NCI-H2171 treated with DMSO at 0.1 percent for 48 hours (cell line): ENCODE results near the gene HSP90B1.
A peak's percentile ranks its signal among the peaks of the same experiment; 100 is the strongest.

Experiments used
- DNase-seq: peaks from one replicate; lab custom pipeline; 2025; lab: John Stamatoyannopoulos, UW

Gene HSP90B1

DNA sequence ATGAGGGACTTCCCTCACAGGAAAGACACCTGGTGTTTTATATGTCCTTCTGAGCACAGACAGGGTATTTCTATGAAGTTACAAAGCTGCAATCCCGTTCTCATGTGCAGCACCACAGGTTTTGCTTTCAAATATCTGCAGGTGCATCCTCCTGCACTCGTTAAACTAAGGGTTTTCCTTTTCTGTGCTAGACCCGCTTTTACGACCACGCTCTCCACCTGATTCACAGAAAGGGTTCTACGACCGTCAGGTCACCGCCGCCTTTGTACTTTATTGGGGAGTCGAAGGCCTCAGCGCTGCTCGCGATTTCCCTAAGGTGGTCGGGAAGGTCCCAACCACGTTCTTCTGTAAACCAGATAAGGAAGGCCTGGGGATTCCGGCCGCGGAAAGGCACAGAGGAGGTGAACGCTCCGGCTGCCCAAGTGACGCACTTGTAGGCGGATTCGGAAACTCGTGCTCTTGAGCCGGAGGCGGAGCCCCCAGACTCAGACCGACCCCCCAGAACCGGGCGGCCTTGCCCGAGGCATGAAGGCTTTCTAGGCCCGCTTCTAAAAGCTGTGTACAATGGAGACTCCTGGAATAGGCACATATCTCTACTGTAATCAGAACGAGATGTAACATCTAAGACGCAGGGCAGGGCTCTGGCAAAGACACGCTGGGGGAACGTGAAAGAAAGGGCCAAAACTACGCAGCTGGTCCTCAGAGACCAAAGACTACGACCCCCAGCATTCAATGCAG lies 995 bp upstream of the HSP90B1 start:
- DNase-seq = peak; percentile 97

DNA sequence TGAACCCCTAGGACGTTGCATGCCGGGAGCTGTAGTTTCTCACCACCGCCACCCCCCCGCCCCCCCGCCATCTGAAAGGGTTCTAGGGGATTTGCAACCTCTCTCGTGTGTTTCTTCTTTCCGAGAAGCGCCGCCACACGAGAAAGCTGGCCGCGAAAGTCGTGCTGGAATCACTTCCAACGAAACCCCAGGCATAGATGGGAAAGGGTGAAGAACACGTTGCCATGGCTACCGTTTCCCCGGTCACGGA lies 501 bp upstream of the HSP90B1 start:
- no peak for DNase-seq

DNA sequence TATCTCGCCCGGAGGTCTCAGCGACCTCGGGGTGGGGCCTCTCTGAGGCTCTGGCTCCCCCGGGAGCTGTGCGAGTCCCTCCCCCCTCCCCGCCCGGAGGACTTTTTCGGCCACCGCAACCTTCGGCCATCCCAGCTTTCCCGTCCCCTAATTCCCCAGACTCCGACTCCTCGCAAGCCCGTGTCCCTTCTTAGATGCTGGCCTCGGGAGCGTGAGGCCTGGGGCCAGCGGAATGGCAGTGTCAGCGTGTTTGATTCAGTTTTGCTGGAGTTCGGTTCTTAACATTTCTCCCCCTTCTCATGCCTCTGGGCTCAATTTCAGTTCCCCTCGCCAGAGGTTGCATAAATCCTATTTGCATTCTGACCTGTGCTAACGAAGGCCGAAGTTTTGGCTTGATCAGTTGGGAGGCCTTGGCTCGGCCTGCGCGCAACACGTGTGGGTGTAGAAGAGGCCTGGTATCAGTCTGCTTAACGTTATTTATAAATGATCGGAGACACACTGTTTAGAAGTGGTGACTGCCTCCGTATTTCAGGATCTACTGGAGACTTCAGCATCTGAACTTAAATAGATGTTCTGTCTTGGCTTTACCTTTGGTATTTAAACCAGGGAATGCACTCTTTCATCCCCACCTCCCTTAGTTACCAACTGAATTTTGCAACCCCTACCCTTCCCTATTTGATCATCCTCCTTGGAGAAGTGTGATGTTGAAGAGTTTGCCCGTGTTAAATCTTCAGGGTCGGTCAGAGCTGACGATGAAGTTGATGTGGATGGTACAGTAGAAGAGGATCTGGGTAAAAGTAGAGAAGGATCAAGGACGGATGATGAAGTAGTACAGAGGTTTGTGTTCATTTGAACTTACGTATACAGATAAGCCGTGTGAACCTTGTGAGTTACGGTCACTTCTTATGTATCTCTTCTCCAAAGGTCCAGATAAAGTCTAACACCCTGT lies 851 bp downstream of the HSP90B1 start:
- DNase-seq = no peak

DNA sequence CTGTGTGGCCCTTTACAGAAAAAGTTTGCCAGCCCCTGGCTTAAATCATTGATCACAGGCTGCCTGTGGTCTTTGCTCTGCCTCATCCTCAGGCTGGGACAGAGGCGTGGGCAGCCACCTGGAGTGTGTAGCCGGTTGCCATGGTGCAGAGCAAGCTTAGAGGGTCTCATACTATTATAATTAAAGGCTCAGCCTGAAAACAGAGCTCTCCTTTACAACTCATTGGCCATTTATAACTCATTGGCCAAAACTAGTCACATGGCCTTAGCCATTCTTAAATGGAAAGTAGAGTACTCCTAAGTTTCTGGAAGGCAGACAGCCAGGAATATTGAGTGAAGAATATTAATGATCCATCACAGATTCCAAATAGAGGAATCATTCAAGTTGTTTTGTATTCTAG lies 3.0 kb downstream of the HSP90B1 start:
- no peak for DNase-seq

DNA sequence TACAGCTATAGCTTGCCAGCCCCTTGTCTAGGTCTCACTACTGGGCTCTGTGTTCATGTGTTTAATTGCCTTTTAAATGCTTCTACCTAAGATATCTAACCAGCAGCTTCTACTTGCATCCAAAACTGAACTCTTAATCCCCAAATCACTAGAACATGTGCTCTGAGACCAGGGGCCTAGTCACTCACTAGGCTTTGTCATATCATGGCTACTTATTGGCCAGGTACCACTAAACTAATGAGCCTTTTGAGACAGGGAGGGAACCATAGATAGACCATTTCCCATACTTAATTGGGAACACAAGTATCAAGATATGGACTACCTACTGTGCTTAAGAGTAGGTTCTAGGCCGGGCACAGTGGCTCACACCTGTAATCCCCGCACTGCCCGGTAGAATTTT lies 6.5 kb downstream of the HSP90B1 start:
- DNase-seq = no peak

DNA sequence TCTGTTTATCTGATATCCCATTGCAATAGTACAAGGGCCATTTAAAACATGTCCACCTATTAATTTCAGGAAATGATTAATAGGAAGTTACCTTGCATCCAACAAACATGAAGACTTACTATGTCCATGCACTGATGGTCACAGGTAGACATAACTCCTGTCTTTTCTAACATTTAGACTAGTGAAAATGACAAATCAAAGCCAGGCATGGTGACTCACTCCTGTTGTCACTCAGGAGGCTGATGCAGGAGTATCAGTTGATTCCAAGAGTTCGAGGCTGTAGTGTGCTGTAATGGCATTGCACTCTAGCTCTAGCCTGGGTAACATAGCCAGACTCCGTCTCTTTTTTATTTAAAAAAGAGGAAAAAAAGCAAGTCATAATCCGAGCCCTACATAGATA lies 14.8 kb downstream of the HSP90B1 start:
- DNase-seq = no peak

DNA sequence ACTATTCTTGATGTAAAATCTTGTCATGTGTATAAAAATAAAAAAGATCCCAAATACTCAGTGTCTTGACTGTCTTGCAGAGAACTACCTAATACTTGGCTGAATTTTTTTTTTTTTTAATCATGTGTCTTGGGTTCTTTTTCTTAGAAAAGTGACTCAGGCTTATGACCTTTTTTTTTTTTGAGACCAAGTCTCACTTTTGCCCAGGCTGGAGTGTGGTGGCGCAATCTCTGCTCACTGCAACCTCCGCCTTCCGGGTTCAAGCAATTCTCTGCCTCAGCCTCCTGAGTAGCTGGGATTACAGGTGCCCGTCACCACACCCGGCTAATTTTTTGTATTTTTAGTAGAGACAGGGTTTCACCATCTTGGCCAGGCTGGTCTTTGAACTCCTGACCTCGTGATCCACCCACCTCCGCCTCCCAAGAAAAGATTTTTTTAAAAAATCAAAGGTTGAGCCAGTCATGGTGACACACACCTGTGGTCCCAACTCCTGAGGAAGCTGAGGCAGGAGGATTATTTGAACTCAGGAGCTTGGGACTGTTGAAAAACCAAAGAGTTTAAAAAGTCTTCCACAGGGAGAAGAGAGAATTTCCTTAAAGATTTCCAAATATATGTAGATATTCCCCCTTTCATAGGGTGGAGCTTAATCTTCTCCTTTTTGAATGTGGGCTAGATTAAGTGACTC lies 17.8 kb downstream of the HSP90B1 start:
- no peak for DNase-seq

DNA sequence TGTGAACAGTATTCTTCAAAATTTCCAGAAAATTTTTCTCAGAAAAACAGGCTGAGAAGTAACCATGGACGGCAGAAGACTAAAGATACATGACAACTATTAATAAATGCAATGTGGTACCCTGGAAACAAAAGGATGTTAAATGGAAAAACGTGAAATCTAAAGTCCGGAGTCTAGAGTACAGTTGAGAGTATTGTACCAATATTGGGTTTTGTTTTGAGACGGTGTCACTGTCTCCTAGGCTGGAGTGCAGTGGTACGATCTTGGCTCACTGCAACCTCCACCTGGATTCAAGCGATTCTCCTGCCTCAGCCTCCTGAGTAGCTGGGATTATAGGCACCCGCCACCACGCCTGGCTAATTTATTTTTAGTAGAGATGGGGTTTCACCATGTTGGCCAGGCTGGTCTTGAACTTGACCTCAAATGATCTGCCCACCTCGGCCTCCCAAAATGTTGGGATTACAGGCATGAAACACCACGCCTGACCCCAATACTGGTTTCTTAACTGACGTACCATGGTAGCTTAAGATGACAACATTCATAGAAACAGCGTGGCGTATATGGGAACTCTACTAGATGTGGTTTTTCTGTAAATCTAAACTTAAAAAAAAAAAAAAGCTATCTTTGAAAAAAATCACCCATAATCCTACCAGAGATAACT lies 18.7 kb downstream of the HSP90B1 start:
- no peak for DNase-seq

DNA sequence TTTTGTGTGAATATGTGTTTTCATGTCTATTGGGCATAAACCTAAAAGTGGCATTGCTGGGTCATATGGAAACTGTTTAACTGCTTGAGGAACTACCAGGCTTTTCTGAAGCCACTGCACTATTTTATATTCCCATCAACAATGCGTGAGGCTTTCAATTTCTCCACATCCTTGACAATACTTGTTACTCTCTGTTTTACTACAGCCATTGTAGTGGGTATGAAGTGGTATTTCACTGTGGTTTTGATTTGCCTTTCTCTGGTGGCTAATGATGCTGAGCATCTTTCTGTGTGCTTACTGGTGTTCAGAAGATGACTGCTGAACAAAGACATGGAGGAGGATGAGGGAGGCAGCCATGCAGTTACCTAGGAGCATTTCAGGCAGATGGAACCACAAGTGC lies 22.3 kb downstream of the HSP90B1 start:
- no peak for DNase-seq

DNA sequence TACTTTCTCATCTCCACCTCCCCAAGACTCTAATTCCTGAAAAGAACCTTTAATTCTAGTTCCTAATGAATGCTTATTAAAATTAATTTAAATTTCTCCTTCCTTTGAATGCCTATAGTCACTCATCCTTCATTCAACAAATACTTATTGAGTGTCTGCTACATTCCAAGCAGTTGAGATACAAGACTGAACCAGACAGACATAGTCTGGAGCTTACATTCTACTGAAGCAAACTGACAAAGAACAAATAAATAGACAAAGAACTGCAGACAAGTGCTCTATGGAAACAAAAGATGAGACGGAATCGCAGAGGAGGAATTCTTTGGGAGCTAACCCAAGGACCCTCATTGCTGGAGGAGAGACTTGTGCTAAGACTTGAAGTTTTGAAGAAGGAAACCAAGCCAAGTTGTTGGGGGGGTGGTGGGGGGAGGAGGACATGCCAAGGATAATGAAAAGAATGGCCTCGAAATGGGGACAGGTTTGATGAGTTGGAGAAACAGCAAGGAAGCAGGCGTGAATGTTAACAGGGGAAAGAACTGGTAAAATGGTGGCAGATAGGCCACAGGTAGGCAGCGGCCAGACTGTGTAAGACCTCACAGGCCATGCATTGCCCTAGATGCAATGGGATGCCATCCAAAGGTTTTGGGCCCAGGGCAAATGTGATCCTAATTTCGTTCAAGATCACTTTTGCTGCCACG lies 25.8 kb downstream of the HSP90B1 start:
- DNase-seq = no peak

DNA sequence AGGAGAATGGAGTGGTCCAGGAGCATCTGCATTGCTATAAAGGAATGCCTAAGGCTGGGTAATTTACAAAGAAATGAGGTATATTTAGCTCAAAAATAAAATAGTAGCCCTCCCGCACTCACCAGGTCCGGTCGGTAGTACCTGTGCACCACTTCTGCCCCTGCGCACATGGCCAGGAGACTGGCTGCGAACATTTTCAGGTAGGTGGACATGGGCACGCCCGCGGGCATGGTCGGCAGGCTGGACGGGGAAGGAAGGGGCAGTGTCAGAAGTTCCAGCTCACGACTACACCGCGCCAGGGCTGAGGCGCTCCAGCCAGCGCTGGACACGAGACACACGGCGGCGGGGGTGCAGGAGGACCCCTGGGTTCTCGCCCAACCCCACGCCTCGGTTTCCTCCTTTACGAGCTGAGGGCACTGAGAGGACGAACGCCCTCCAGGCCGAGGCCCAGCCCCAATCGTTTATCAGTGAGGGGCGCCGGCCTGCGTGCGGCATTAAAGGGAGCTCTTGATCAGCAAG lies 26.4 kb downstream of the HSP90B1 start:
- no peak for DNase-seq

DNA sequence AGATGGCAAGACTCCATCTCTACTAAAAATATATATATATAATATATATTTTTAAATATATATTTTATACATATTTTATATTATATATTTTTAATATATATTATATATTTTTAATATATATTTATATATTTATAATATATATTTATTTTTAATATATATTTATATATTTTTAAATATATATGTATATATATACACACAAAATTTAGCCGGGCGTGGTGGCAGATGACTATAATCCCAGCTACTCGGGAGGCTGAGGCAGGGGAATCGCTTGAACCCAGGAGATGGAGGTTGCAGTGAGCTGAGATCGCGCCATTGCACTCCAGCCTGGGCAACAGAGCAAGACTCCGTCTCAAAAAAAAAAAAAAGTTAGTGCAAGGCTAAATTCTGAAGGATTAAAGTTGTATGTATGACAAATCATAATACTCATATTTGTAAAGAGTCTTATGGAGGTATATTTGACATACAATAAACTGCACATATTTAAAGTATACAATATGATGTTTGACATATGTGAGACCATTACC lies 27.7 kb downstream of the HSP90B1 start:
- DNase-seq = no peak

DNA sequence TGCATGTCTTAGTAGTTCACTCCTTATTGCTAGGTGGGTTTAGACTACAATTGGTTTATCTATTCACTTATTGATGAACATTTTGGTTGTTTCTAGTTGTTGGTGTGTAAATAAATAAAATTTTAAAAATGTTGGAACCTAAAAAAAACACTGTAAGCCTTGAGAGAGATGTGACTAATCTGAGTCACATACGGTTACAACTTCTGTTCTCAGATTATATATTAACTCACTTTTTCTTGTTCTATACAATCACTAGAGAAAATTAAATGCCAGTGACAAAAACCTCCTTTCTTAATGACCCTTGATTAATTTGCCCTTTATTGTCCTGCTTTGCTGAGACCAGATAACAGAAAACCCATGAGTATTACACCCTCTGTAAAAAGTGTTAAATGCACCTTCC lies 28.4 kb downstream of the HSP90B1 start:
- DNase-seq = no peak

DNA sequence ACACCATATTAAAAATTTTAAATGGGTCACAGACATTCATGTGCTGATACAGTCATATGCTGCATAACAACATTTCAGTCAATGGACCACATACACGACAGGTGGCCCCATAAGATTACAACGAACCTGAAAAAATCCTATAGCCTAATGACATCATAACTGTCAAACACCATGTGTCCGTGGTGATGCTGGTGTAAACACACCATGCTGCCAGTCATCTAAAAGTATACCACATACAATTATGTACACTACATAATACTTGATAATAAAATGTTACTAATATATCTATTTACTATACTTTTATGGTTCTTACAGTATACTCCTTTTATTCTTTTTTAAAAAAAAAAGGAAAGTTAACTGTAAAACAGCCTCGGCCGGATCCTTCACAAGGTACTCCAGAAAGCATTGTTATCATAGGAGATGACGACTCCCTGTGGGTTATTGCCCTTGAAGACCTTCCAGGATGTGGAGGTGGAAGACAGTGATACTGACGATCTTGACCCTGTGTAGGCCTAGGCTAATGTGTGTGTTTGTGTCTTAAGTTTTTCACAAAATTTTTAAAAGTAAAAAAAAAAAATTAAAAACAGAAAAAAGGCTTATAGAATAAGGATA lies 30.5 kb downstream of the HSP90B1 start:
- peak; percentile 30 for DNase-seq

DNA sequence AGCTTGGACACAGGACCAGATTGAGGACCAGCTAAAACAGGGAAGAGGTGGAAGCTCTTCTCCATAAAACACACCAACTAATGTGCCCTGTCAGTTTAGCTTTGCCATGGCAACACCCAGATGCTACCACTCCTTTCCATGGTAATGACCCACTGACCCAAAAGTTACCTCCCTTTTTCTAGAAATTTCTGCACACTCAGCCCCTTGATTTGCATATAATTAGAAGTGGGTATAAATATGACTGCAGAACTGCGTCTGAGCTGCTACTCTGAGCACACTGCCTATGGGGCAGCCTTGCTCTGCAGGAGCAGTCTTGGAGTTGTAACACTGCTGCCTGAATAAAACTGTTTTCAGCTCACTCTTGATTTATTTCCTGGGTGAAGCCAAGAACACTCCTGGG lies 32.3 kb downstream of the HSP90B1 start:
- no peak for DNase-seq

DNA sequence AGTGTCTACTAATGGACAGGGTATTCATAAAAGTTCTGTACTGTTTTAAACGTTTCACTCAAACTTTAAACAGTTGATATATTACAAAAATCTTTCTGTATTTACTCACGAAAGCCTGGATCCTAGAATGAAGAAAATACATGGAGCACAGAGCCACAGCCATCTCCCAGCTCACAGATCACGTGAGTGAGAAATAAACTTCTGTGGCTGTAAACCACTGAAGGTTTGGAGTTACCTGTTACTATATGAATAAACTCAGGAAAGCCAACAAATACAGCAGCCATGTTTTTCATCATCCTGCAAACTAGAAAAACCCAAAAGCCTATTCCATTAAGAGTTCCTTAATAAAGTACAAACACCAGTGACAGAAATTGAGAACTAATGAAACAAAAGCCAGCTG lies 34.6 kb downstream of the HSP90B1 start:
- DNase-seq = no peak

DNA sequence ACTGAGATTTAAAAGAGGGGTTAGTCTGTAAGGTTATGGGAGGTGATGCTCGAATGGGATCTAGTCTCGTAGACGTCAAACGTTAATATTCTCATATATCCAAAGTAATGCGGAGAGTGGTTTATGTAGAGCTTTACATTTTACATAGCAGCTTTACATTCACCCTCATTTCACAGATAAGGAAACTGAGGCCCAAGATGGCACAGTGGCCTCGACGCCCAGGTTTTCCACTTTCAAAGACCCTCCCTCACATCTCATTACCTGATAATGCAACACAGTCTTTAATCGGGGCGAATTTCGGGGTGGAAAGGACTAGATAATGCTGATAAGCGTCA lies 35.0 kb downstream of the HSP90B1 start:
- DNase-seq = no peak

DNA sequence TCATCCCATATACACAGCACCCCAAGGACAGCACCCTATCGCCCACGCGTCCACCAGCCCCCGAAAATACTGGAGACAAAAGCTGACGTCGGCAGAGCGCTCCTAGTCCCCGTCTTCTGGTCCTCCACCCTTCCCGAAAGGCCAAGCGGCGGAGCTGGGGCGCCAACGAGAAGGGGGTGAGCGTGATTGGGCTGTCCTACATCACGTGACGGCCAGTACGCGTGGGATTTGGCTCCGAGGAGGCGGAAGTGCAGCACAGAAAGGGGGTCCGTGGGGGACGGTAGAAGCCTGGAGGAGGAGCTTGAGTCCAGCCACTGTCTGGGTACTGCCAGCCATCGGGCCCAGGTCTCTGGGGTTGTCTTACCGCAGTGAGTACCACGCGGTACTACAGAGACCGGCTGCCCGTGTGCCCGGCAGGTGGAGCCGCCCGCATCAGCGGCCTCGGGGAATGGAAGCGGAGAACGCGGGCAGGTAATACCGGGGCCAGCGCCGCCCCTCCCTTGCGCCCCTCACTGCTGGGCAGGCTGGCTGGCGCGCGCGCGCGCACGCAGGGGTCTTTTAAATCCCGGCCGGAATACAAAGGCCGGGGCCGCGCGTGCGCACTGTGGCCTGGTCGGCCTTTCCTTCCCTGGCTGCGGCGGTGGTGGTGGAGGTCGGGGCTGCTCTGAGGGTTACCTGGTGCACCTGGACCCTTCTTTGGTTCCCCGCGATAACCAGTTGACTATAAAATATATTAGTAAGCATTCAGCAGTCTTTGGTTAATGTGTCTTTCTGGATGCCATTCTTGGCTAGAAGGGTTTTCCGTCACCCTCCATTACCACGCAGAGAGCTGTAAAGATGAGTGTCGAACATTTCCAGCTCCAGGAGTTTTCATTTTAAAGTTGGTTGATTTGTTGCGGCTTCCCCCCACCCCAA lies 35.6 kb downstream of the HSP90B1 start, which contains the start of gene TDG:
Gene TDG (plus strand): TSS at position 283 of the 915 bp plus-strand sequence. CDS start 166 bp downstream, at position 449.
- DNase-seq = peak; percentile 99

DNA sequence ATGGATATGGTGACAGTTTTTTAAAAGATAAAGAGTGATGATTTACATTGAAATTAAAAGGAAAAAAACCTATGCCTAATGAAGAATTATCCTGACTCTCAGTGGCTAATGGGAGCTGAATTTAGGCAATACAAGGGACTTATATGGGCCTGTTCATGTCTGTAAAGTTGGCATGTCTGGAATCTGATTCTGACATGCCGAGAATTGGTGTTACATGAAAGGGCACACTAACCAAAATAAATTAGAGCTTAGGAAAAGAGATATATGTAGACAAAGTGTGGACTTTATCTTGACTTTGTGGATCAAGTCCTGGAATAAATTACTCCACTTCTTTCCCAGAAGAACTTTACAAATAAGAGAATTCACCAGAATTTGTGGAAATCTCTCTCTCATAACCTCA lies 36.5 kb downstream of the HSP90B1 start:
- no peak for DNase-seq

DNA sequence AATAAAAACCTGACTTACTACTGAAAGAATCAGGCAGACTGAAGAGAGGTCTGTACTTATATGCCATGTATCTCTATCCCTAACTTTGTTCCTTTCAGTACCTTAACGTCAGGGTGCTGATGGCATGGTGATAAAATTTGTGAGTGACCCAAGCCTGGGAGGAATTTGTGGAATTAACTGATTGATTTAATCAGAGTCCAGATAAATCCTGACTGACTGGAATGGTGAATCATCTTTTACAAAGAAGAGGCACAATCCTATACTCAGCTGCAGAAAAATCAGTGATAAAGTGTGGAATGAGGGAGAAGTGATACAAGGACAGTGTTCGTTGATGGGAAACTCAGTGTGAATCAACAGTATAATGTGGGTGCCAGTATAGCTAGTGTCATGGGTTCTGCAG lies 39.2 kb downstream of the HSP90B1 start:
- no peak for DNase-seq
